OCI-LY1 (cell line): Measurements from ENCODE around the gene ERBB4.

Experiments
- H2AFZ ChIP-seq: fragments of 200-600 bp; sonication (generic), shearing (Covaris generic); 2 replicates; pipeline ENCODE4 v1.6.0; 2014; ENCODE audit warnings: antibody characterized with exemption, mild to moderate bottlenecking, low read length
- H3F3A ChIP-seq: fragments of 200-600 bp; sonication (generic), shearing (Covaris generic); 2 replicates; pipeline ENCODE4 v1.6.0; 2014; ENCODE audit warnings: mild to moderate bottlenecking, antibody characterized with exemption, low read length, moderate library complexity; ENCODE audit not compliant: insufficient read depth
- H3K27ac ChIP-seq: fragments of 200-600 bp; sonication (generic); 2 replicates; pipeline ENCODE4 v1.5.1; 2014; ENCODE audit warnings: low read length, mixed run types, mild to moderate bottlenecking, low read depth; ENCODE audit not compliant: poor library complexity, severe bottlenecking
- H3K27me3 ChIP-seq: fragments of 200-600 bp; sonication (generic); 2 replicates; pipeline ENCODE4 v1.6.0; 2014; ENCODE audit warnings: antibody characterized with exemption, mild to moderate bottlenecking, low read length, moderate library complexity; ENCODE audit not compliant: insufficient read depth
- H3K36me3 ChIP-seq: fragments of 200-600 bp; sonication (generic); 2 replicates; pipeline ENCODE4 v1.6.1; 2014; ENCODE audit warnings: mild to moderate bottlenecking, antibody characterized with exemption, low read length, moderate library complexity, mixed read lengths; ENCODE audit not compliant: insufficient read depth
- H3K4me1 ChIP-seq: fragments of 200-600 bp; sonication (generic); 2 replicates; pipeline ENCODE4 v1.5.1; 2014; ENCODE audit warnings: mild to moderate bottlenecking, low read length, moderate library complexity; ENCODE audit not compliant: insufficient read depth, severe bottlenecking
- H3K4me2 ChIP-seq: fragments of 200-600 bp; sonication (generic), shearing (Covaris generic); 2 replicates; pipeline ENCODE4 v1.6.1; 2014; ENCODE audit warnings: low read length
- H3K4me3 ChIP-seq: fragments of 200-600 bp; sonication (generic); 2 replicates; pipeline ENCODE4 v1.5.1; 2014; ENCODE audit warnings: low read length, low read depth, mild to moderate bottlenecking, mixed read lengths; ENCODE audit not compliant: poor library complexity, severe bottlenecking
- H3K79me2 ChIP-seq: fragments of 200-600 bp; shearing (Covaris generic); 2 replicates; pipeline ENCODE4 v1.6.1; 2016; ENCODE audit warnings: mixed run types, low read length, mixed read lengths; ENCODE audit not compliant: insufficient read depth
- H3K9ac ChIP-seq: fragments of 200-600 bp; sonication (generic), shearing (Covaris generic); 2 replicates; pipeline ENCODE4 v1.6.1; 2014; ENCODE audit warnings: mild to moderate bottlenecking, low read length, mixed read lengths
- H3K9me2 ChIP-seq: fragments of 200-600 bp; sonication (generic), shearing (Covaris generic); 2 replicates; pipeline ENCODE4 v1.6.1; 2014; ENCODE audit warnings: low read depth, mild to moderate bottlenecking, low read length, mixed read lengths
- H3K9me3 ChIP-seq: fragments of 200-600 bp; shearing (Covaris generic); 2 replicates; pipeline ENCODE4 v1.6.1; 2014; ENCODE audit warnings: low read length, mixed read lengths
- H4K20me1 ChIP-seq: fragments of 200-600 bp; sonication (generic), shearing (Covaris generic); 2 replicates; pipeline ENCODE4 v1.6.0; 2016; ENCODE audit warnings: mild to moderate bottlenecking, low read length; ENCODE audit not compliant: insufficient read depth
- CTCF ChIP-seq: fragments of 200-600 bp; sonication (generic), shearing (Covaris generic); IDR thresholded peaks from 2 replicates; pipeline ENCODE4 v1.5.1; 2017; ENCODE audit warnings: mild to moderate bottlenecking, antibody characterized with exemption, low read length, moderate library complexity, mixed read lengths
- EZH2 ChIP-seq: fragments of 200-600 bp; sonication (generic), shearing (Covaris generic); IDR thresholded peaks from 2 replicates; pipeline ENCODE4 v1.8.0; 2017; ENCODE audit warnings: borderline replicate concordance, mixed run types, mild to moderate bottlenecking, antibody characterized with exemption, low read length, moderate library complexity, mixed read lengths

The ERBB4 gene

GRCh38 chr2:211881449-211881848 is 657.2 kb downstream of the ERBB4 start:
- Histone ChIP-seq H3K4me3 (no peak overlapping the region), H3K9me2 (no peaks in the 10 kb centered on the region), H2AFZ (no peak overlapping the region)

DNA sequence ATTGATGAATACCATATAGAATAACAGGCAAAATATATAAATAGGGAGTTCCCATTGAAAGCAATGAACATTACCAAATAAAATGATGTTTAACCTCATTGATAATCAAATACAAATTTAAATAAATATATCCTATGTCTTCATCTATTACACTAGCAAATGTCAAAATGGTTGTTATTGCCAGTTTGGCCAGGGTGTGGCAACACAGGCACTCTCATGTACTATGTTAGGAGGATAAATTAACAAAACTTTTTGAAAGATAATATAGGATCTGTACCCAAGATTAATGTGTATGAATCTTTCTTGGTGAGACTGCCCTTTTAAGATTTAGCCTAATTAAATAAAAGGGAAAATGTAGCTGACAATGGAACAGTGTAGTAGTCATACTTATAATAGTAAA is 659.3 kb downstream of the ERBB4 start:
- Histone ChIP-seq H3K9me2 (no peaks in the 10 kb centered on the region), H3K4me1 (peaks cover 31% of the 10 kb centered on the region), H3K27ac (no peak overlapping the region), H3K36me3 (no peaks in the 10 kb centered on the region), H3K27me3 (no peaks in the 10 kb centered on the region), H3K9me3 (no peaks in the 10 kb centered on the region), H3K4me3 (no peak overlapping the region), H3K9ac (no peak overlapping the region), H2AFZ (no peak overlapping the region), H4K20me1 (no peaks in the 10 kb centered on the region), H3K79me2 (no peaks in the 10 kb centered on the region), H3K4me2 (no peak overlapping the region), H3F3A (no peaks in the 10 kb centered on the region)
- TF ChIP-seq CTCF (peak; percentile 73), EZH2 (no peak)

More at GRCh38 chr2:211881449-211881848, 657.2 kb downstream of the ERBB4 start:
- peak overlapping the region; percentile 25; the same call in 1 of the 2 replicates for H3K4me2 ChIP-seq
- H3K9me3 ChIP-seq: no peaks in the 10 kb centered on the region
- no peaks in the 10 kb centered on the region for H3K27me3 ChIP-seq
- H3K4me1 ChIP-seq: peaks cover 42% of the 10 kb centered on the region
- no peaks in the 10 kb centered on the region for H3K79me2 ChIP-seq
- no peaks in the 10 kb centered on the region for H4K20me1 ChIP-seq
- no peak overlapping the region for H3K27ac ChIP-seq
- H3K9ac ChIP-seq: no peak overlapping the region
- no peak for TF ChIP-seq EZH2
- no peak for TF ChIP-seq CTCF
- H3F3A ChIP-seq: no peaks in the 10 kb centered on the region
- no peaks in the 10 kb centered on the region for H3K36me3 ChIP-seq

- peaks cover 32% of the 10 kb centered on the region for H3K4me1 ChIP-seq
- no peaks in the 10 kb centered on the region for H3F3A ChIP-seq
- no peaks in the 10 kb centered on the region for H3K79me2 ChIP-seq
- peak overlapping the region; percentile 35; the same call in 1 of the 2 replicates for H3K4me2 ChIP-seq
- no peaks in the 10 kb centered on the region for H3K36me3 ChIP-seq
- no peak overlapping the region for H3K9ac ChIP-seq
- H3K27ac ChIP-seq: no peak overlapping the region
- no peaks in the 10 kb centered on the region for H3K9me3 ChIP-seq
- H2AFZ ChIP-seq: no peak overlapping the region
- H3K4me3 ChIP-seq: no peak overlapping the region
- H3K9me2 ChIP-seq: no peaks in the 10 kb centered on the region
- no peaks in the 10 kb centered on the region for H3K27me3 ChIP-seq
- TF ChIP-seq EZH2 (no peak), CTCF (no peak)
- no peaks in the 10 kb centered on the region for H4K20me1 ChIP-seq
Measured at GRCh38 chr2:211877061-211877460, 661.5 kb downstream of the ERBB4 start.
